Kidney epithelial cell (primary cell): ENCODE data around the gene CSNK1D. TPM values are rescaled to one million over a fixed set of nuclear protein-coding genes. Genes with fewer than 3 reads are reported as not detected.

Source experiments
- DNase-seq: peaks from one replicate; pipeline ENCODE4 v3.0.0-alpha.2; 2010; ENCODE audit warnings: low read depth
- H3K27me3 ChIP-seq: 2 replicates; pipeline ENCODE4 v1.6.0; 2011; ENCODE audit warnings: low read length; ENCODE audit not compliant: control insufficient read depth, insufficient read depth
- H3K36me3 ChIP-seq: 2 replicates; pipeline ENCODE4 v1.5.1; 2011; ENCODE audit warnings: low read length; ENCODE audit not compliant: control insufficient read depth, insufficient read depth
- H3K4me3 ChIP-seq: 2 replicates; pipeline ENCODE4 v1.5.1; 2011; ENCODE audit warnings: low read depth, mild to moderate bottlenecking, control low read depth, low read length
- CTCF ChIP-seq: IDR thresholded peaks from 2 replicates; pipeline ENCODE4 v1.5.1; 2011; ENCODE audit warnings: mild to moderate bottlenecking, moderate library complexity, low read length, control low read depth, inconsistent platforms; ENCODE audit not compliant: insufficient read depth, poor library complexity, severe bottlenecking
- total RNA-seq: library from RNA; depleted of rRNA; stranded (reverse); fragments of >200 nt; gene quantifications from 2 replicates; pipeline ENCODE4 v1.2.3, GENCODE V29; 2015

The CSNK1D gene
- total RNA-seq, 1 donor from 2014 or later = 61.7 TPM

DNA sequence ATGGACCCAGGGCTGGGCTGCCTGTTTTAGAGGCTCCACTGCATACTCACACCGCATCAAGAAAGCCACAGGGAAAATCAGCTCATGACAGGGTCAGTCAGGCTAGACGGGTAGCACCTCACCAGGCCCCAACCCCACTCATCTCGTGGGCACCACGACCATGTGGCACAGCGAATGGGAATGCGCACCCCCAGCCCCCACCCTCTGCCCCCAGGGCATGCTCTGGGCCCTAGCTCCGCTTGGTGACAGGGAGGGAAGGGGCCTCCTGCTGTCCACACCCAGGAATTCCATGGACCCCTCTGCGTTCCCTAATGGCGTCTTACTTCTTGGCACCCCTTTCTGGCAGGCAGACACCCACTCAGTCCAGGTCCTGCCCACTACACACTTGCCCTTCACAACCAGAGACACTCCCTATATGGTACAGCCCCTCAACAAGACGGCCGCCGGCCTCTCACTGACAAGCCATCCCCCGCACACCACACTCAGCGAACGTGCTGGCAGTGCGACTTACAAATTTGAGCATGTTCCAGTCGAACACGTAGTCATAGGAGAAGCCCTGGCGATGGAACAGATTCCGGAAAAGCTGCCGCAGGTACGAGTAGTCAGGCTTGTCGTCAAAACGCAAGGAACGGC, 22.5 kb downstream of the CSNK1D start:
- Histone ChIP-seq H3K27me3 (no peaks in the 10 kb centered on the region), H3K4me3 (no peak overlapping the region), H3K36me3 (peaks cover 14% of the 10 kb centered on the region)
- DNase-seq = no peak
- TF ChIP-seq CTCF = no peak

DNA sequence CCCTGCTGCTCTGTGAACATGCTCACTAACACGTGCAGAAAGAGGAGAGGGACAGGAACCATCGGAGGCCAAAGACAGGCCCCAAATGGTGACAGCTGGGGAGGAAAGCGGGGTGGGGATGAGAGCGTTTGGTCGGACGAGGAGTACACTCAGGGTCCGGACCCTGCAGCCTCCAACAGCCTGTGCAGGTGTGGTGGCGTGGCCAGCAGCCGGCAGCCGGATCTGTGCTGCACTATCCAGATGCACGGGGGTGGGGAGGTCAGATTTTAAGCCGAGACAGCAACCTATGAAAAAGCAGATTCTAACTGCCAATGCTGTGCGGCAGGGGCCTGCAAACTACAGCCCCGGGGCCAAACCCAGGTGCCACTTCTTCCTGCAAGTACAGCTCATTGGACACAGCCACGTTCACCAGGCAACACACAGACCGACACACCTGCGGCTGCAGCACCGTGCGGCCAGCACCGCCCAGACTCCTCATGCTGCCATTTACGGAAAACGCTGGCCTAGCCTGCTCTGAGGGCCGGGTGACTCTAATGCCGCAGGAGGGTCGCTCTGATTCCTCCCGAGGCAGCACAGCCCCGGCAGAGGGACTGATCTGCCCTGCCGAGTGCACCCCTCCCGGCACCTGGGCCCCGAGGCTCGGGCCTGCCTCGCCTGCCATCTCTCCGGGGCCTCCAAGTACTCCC, 23.5 kb downstream of the CSNK1D start:
- Histone ChIP-seq H3K27me3 (no peaks in the 10 kb centered on the region), H3K36me3 (peaks cover 14% of the 10 kb centered on the region), H3K4me3 (no peak overlapping the region)
- TF ChIP-seq CTCF = no peak
- no peak for DNase-seq

DNA sequence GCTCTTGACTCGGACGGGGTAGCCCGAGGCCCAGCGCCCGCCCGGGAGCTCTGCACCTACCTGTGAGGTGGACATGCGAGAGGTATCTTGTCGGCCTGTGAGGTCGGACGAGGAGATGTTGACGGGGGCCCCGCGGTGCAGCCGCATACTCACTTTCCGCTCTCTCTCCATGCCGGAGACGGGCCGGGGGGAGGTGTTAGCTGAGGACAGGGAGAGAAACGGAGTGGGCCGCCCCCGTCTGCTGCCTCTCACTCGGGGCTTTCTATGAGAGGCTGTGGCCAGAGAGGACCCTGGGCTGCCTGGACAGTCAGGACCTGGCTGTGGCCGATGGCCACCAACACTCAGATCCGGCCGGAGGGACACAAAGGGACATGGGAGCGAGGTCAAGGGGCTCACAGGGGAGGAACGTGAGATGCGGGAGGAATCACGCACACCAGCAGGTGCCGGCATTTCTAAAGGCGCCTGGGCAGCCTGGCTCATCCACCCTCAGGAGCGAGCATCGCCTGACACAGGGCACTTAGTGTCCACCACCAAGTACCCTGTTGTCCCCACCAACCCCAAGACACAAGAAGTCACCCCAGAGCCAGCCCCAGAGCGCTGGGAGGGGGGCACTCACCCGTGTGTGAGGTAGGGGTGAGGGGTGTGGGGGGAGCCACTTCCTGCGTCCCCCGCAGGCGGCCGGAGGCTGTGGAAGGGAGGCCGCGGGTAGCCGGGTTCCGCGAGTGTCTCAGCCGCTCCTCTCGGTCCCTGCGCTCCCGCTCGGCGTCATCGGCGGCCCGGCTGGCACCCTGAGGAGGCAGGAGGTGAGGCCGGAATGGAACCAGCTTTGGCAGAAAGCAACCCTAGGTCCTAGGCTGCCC, 24.5 kb downstream of the CSNK1D start:
- DNase-seq = no peak
- Histone ChIP-seq H3K27me3 (no peaks in the 10 kb centered on the region), H3K4me3 (no peak overlapping the region), H3K36me3 (peaks cover 15% of the 10 kb centered on the region)
- TF ChIP-seq CTCF = no peak

DNA sequence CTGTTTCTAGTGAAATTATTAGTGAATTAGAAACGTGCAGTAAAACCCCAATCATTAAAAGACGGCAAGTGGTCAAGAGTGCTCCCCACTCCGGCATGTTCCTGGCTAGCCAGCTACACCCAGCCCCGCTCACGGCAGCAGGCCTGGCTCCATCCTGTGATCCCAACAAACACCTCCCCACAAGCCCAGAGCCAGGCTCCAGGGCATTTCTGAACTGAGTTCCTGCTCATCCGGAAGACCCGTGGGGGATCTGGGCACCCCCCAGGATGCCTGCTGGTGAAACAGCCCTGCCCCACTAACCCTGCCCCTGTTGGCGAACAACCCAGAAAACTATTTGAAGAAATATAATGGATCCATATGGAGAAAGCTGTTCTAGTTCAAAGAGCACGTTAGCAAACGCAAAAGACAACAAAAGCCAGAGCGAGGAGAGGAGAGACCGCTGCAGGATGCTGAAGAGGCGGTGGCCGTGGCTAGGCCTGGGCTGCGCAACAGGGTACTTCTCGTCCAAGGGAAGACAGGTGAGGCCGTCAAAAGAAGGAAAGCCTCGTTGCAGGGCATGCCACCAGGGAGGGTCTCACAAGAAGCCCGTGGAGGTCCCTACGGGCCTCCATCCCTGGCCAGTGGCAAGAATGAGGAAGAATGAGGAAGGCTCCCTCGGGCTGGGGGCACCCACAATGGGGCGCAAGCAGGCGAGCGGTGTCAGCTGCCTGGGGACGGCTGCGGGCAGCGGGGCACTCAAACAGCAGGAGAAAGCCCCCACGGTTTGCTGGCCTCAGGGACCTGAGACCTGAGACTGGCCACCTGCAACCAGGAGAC, 25.4 kb downstream of the CSNK1D start:
- no peaks in the 10 kb centered on the region for H3K27me3 ChIP-seq
- no peak for DNase-seq
- H3K36me3 ChIP-seq = peaks cover 15% of the 10 kb centered on the region

More for the DNA sequence above, 25.4 kb downstream of the CSNK1D start:
- TF ChIP-seq CTCF = no peak
- no peak overlapping the region for H3K4me3 ChIP-seq
